CD4-positive, alpha-beta memory T cell (primary cell): ENCODE data around the gene ARMH4. TPM values are rescaled to one million over a fixed set of nuclear protein-coding genes. Genes with fewer than 3 reads are reported as not detected.
A peak's percentile ranks its signal among the peaks of the same experiment; 100 is the strongest.

Experiments
- CTCF ChIA-PET: fragments of 350-600 bp; sonication (Branson Sonifier 250); formaldehyde crosslinking; loops from one replicate; lab custom pipeline; 2021; ENCODE audit warnings: inconsistent platforms; ENCODE audit not compliant: partially characterized antibody; lab: Charles Lee
- POLR2A ChIA-PET: fragments of 350-600 bp; sonication (Branson Sonifier 250); formaldehyde crosslinking; loops from one replicate; lab custom pipeline; 2021; ENCODE audit not compliant: partially characterized antibody; lab: Charles Lee
- DNase-seq, 5 donors: peaks; one replicate each; pipeline versions ENCODE4 v3.0.0 to v3.0.0-alpha.2; 2020 to 2022; ENCODE audit warnings: mixed read lengths in 1 of 5
- H3K27ac ChIP-seq: one replicate; pipeline ENCODE4 v1.7.0; 2013; ENCODE audit warnings: low read depth, low read length
- H3K27me3 ChIP-seq: 2 replicates; pipeline ENCODE4 v1.7.0; 2013; ENCODE audit warnings: mild to moderate bottlenecking, low read length, moderate library complexity; ENCODE audit not compliant: insufficient read depth
- H3K36me3 ChIP-seq: 2 replicates; pipeline ENCODE4 v1.7.0; 2013; ENCODE audit warnings: mild to moderate bottlenecking, low read length, moderate library complexity; ENCODE audit not compliant: insufficient read depth
- H3K4me1 ChIP-seq: 2 replicates; pipeline ENCODE4 v1.7.0; 2013; ENCODE audit warnings: mild to moderate bottlenecking, low read length, moderate library complexity; ENCODE audit not compliant: insufficient read depth
- H3K4me3 ChIP-seq, 2 donors: one replicate each; pipeline ENCODE4 v1.7.0; 2013; ENCODE audit warnings: low read length in 2 of 2, mild to moderate bottlenecking in 1 of 2
- H3K9me3 ChIP-seq, 2 donors: one replicate each; pipeline ENCODE4 v1.7.0; 2013; ENCODE audit warnings: low read length in 2 of 2, control low read depth in 1 of 2; ENCODE audit not compliant: control insufficient read depth in 1 of 2
- H3K27ac Mint-ChIP-seq, 7 donors: one replicate each; pipeline ENCODE4 v1.8.0; 2020 to 2021; ENCODE audit warnings: mixed read lengths in 7 of 7, mild to moderate bottlenecking in 6 of 7, inconsistent platforms in 3 of 7, moderate library complexity in 3 of 7
- H3K27me3 Mint-ChIP-seq, 2 donors: one replicate each; pipeline ENCODE4 v1.8.0; 2020 to 2021; ENCODE audit warnings: mixed read lengths in 2 of 2
- H3K36me3 Mint-ChIP-seq, 2 donors: one replicate each; pipeline ENCODE4 v1.8.0; 2020 to 2021; ENCODE audit warnings: mixed read lengths in 2 of 2, inconsistent platforms in 1 of 2, mild to moderate bottlenecking in 1 of 2
- H3K4me1 Mint-ChIP-seq, 4 donors: one replicate each; pipeline ENCODE4 v1.8.0; 2020 to 2021; ENCODE audit warnings: mixed read lengths in 4 of 4, mild to moderate bottlenecking in 1 of 4
- H3K4me3 Mint-ChIP-seq, 8 donors: one replicate each; pipeline ENCODE4 v1.8.0; 2020 to 2021; ENCODE audit warnings: mixed read lengths in 8 of 8, mild to moderate bottlenecking in 7 of 8, moderate library complexity in 6 of 8, inconsistent platforms in 3 of 8
- H3K9me3 Mint-ChIP-seq, 8 donors: one replicate each; pipeline ENCODE4 v1.8.0; 2020 to 2021; ENCODE audit warnings: mixed read lengths in 8 of 8, mild to moderate bottlenecking in 5 of 8, inconsistent platforms in 3 of 8, moderate library complexity in 1 of 8
- intact Hi-C: fragments of 100-400 bp; cut with micrococcal nuclease; formaldehyde crosslinking; loops from one replicate; pipeline ENCODE4 v1.15.1; 2023
- polyA plus RNA-seq, 2 donors: library from polyadenylated mRNA; unstranded; fragments of 300-500 nt; fragmentation: Illumina TruSeq; gene quantifications; one replicate each; pipeline ENCODE4 v1.2.3, GENCODE V29; 2021
- total RNA-seq, 2 experiments: library from RNA; stranded (reverse); gene quantifications; one replicate each; pipeline ENCODE4 v1.2.3, GENCODE V29; 2021

Gene ARMH4
- total and polyA plus RNA-seq, 4 experiments from 2014 or later: not detected

DNA sequence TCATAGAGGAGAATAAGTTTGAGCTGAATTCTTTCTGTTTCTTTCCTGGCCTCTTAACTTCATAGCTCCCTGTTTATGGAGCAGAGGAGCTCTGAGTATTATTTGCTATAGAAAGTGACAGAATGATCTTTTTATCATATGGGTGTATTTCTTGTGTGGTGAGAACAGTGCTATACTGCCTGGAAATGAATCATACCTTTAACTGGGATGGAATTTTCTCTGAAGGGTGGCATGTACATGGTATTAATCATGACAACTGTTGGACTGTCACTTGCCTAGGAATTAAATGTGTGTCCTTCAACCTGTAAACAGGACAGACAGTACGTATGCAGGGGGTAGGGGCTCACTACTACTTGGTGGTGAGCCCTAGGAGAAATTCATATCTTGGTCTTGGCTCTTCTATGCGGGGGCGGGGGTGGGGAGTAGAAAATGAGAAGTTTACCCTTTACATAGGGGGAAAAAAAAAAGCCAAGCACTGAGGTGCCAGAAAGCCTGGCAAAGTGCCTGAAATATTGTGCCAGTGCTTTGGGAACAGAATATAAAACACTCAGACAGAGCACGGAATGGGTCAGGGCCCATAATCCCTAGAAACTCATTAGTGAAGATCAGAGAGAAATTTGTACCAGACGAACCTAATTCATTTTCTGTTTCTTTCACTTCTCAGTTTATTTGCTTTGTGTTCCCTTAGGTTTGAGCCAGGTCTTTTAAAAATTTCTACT lies 33.8 kb downstream of the ARMH4 start:
- Histone ChIP-seq H3K36me3 (no peaks in the 10 kb centered on the region), H3K4me3 (no peak overlapping the region), H3K27ac (no peak overlapping the region), H3K9me3 (no peaks in the 10 kb centered on the region), H3K4me1 (no peaks in the 10 kb centered on the region), H3K27me3 (no peaks in the 10 kb centered on the region)
- Mint-ChIP-seq H3K36me3 (no peaks in the 10 kb centered on the region), H3K4me3 (no peak overlapping the region), H3K9me3 (peaks cover 0 to 3% (median 0%) of the 10 kb centered on the region in 8 donors), H3K4me1 (no peaks in the 10 kb centered on the region), H3K27me3 (peaks cover 15 to 20% of the 10 kb centered on the region in 2 donors), H3K27ac (no peak overlapping the region)
- no peak for DNase-seq
- ChIA-PET CTCF (interaction anchor here (1.0 kb wide), 1 partner anchor 10 kb away, joined by 4 read pairs; no protein-coding TSS in a partner anchor), POLR2A (no interaction called here)
- intact Hi-C loops: no loop called here

- no peak for DNase-seq
- no peaks in the 10 kb centered on the region for H3K36me3 ChIP-seq
- H3K9me3 Mint-ChIP-seq: peaks cover 0 to 3% (median 0%) of the 10 kb centered on the region in 8 donors
- H3K9me3 ChIP-seq: no peaks in the 10 kb centered on the region
- no peak overlapping the region for H3K27ac Mint-ChIP-seq
- H3K27me3 Mint-ChIP-seq: peaks cover 7 to 11% of the 10 kb centered on the region in 2 donors
- no peaks in the 10 kb centered on the region for H3K4me1 Mint-ChIP-seq
- H3K4me1 ChIP-seq: no peaks in the 10 kb centered on the region
- no peaks in the 10 kb centered on the region for H3K36me3 Mint-ChIP-seq
- POLR2A ChIA-PET: no interaction called here
- intact Hi-C loops: no loop called here
- H3K4me3 ChIP-seq: no peak overlapping the region
- CTCF ChIA-PET: interaction anchor here (1.2 to 3.6 kb wide), 4 partner anchors 55 to 291 kb away, joined by 3 to 18 read pairs (median 6); partner anchors contain the start of gene TOMM20L
- no peak overlapping the region for H3K27ac ChIP-seq
- H3K27me3 ChIP-seq: no peaks in the 10 kb centered on the region
- H3K4me3 Mint-ChIP-seq: no peak overlapping the region
Observed at GRCh38 chr14:58109744-58110143, 42.3 kb downstream of the ARMH4 start.

DNA sequence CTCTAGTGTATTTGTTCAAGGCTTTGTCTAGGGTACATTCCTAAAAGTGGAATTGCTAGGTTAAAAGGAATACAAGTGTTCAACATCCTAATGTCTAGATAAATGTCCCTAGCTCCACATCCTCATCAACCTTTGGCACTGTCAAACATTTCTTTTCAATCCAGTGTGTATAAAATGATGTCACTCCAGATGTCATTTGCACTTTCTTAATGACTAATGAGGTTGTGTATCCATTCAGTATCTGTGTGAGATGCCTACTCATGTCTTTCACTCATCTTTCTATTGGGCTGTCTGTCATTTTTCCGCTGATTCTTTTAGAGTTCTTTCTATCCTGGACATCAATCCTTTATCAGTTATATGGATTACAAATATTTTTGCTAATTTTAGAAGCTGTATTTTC lies 43.3 kb downstream of the ARMH4 start:
- CTCF ChIA-PET: interaction anchor here (0.8 to 3.6 kb wide), 7 partner anchors 9 to 287 kb away, joined by 3 to 18 read pairs (median 4); partner anchors contain the start of gene TOMM20L
- no peaks in the 10 kb centered on the region for H3K9me3 ChIP-seq
- peaks cover 8 to 9% of the 10 kb centered on the region in 2 donors for H3K27me3 Mint-ChIP-seq

DNA sequence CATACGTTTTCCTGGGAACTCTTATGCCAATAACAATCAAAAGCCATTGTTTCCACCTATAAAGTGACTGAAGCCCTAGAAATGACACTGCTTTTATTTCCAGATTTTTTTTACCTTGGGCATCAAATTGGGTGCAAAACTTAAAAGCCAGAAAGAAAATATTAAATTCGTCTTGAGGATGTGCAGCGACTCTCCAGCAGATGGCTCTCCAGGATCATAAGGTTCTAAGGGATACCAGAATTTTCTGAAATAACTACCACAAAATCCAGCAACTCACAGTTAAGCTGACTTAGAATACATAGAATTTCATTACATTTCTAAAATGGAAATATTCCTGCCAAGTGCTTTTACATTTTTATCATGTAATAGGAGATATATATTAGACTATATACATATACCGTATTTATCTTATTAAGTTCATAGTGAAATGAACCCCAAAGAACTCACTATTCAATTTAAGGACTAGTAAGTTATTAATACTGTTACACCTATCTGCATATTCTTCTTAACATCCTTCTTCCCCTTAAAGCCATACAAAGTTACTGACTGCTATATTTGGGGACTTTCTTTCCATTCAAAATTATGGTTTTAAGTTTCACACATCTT lies 44.0 kb downstream of the ARMH4 start:
- H3K27me3 ChIP-seq: no peaks in the 10 kb centered on the region
- no peaks in the 10 kb centered on the region for H3K9me3 Mint-ChIP-seq
- H3K27ac Mint-ChIP-seq: peak overlapping the region in 1 of 7 donors; percentile 44
- intact Hi-C loops: loop anchor here (1.0 kb wide), 5 partner anchors 58 to 293 kb away; partner anchors contain the start of gene TOMM20L
- POLR2A ChIA-PET: no interaction called here
- H3K9me3 ChIP-seq: no peaks in the 10 kb centered on the region
- H3K36me3 ChIP-seq: no peaks in the 10 kb centered on the region
- no peak overlapping the region for H3K27ac ChIP-seq
- DNase-seq: peak; percentile 30 to 48 (median 38)
- H3K4me3 ChIP-seq: no peak overlapping the region
- no peaks in the 10 kb centered on the region for H3K36me3 Mint-ChIP-seq
- no peaks in the 10 kb centered on the region for H3K4me1 ChIP-seq
- peaks cover 10% of the 10 kb centered on the region in 2 donors for H3K27me3 Mint-ChIP-seq
- no peak overlapping the region for H3K4me3 Mint-ChIP-seq
- no peaks in the 10 kb centered on the region for H3K4me1 Mint-ChIP-seq
- CTCF ChIA-PET: interaction anchor here (1.2 to 3.6 kb wide), 3 partner anchors 10 to 288 kb away, joined by 4 to 18 read pairs (median 4); partner anchors contain the start of gene TOMM20L

More for the DNA sequence above, 43.3 kb downstream of the ARMH4 start:
- Histone ChIP-seq H3K4me3 (no peak overlapping the region), H3K27ac (no peak overlapping the region), H3K27me3 (no peaks in the 10 kb centered on the region), H3K36me3 (no peaks in the 10 kb centered on the region), H3K4me1 (no peaks in the 10 kb centered on the region)
- no peak for DNase-seq
- Mint-ChIP-seq H3K27ac (no peak overlapping the region), H3K4me3 (no peak overlapping the region), H3K9me3 (no peaks in the 10 kb centered on the region), H3K36me3 (no peaks in the 10 kb centered on the region), H3K4me1 (no peaks in the 10 kb centered on the region)
- POLR2A ChIA-PET: no interaction called here
- intact Hi-C loops: loop anchor here (1.0 kb wide), 5 partner anchors 58 to 293 kb away; partner anchors contain the start of gene TOMM20L

- POLR2A ChIA-PET: no interaction called here
- intact Hi-C loops: no loop called here
- H3K4me3 Mint-ChIP-seq: no peak overlapping the region
- no peaks in the 10 kb centered on the region for H3K4me1 ChIP-seq
- no peaks in the 10 kb centered on the region for H3K36me3 Mint-ChIP-seq
- no peaks in the 10 kb centered on the region for H3K9me3 Mint-ChIP-seq
- CTCF ChIA-PET: interaction anchor here (0.7 to 3.6 kb wide), 6 partner anchors 11 to 289 kb away, joined by 3 to 18 read pairs (median 4); partner anchors contain the start of gene TOMM20L
- H3K4me3 ChIP-seq: no peak overlapping the region
- no peaks in the 10 kb centered on the region for H3K4me1 Mint-ChIP-seq
- H3K27me3 ChIP-seq: no peaks in the 10 kb centered on the region
- H3K27ac ChIP-seq: no peak overlapping the region
- H3K27ac Mint-ChIP-seq: no peak overlapping the region
- peaks cover 10 to 11% of the 10 kb centered on the region in 2 donors for H3K27me3 Mint-ChIP-seq
- no peaks in the 10 kb centered on the region for H3K9me3 ChIP-seq
- no peak for DNase-seq
- H3K36me3 ChIP-seq: no peaks in the 10 kb centered on the region
Observed at GRCh38 chr14:58107041-58107440, 45.0 kb downstream of the ARMH4 start.

GRCh38 chr14:58106446-58106845 lies 45.6 kb downstream of the ARMH4 start:
- intact Hi-C loops: no loop called here
- Mint-ChIP-seq H3K27me3 (peaks cover 9% of the 10 kb centered on the region in 2 donors), H3K36me3 (no peaks in the 10 kb centered on the region), H3K27ac (no peak overlapping the region), H3K4me3 (no peak overlapping the region), H3K4me1 (no peaks in the 10 kb centered on the region), H3K9me3 (no peaks in the 10 kb centered on the region)
- H3K9me3 ChIP-seq: no peaks in the 10 kb centered on the region
- no peaks in the 10 kb centered on the region for H3K4me1 ChIP-seq
- no peaks in the 10 kb centered on the region for H3K36me3 ChIP-seq
- no peaks in the 10 kb centered on the region for H3K27me3 ChIP-seq
- ChIA-PET CTCF (interaction anchor here (0.9 to 3.6 kb wide), 5 partner anchors 11 to 289 kb away, joined by 3 to 18 read pairs (median 4); partner anchors contain the start of gene TOMM20L), POLR2A (no interaction called here)
- DNase-seq: no peak
- H3K4me3 ChIP-seq: no peak overlapping the region
- no peak overlapping the region for H3K27ac ChIP-seq

DNA sequence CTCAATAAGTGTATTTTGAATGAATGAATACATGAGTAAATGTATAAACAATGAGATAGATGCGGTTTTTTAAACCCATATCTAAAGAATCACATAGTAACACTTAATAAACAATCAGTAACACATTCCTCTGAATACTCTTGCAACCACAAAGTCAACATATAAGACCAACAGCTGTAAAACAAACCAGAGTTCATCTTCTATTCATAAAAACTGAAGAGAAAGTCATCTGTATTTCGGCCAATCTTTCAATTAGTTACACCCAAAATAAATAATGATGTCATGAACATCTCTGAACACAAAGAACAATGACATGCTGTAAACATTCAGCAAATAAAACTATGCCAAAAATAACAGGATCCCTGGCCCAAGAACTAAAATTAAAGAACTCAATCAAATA lies 47.2 kb downstream of the ARMH4 start:
- H3K27ac ChIP-seq: no peak overlapping the region
- Mint-ChIP-seq H3K27me3 (peaks cover 9% of the 10 kb centered on the region in 2 donors), H3K27ac (no peak overlapping the region), H3K4me3 (no peak overlapping the region), H3K9me3 (no peaks in the 10 kb centered on the region), H3K4me1 (no peaks in the 10 kb centered on the region), H3K36me3 (no peaks in the 10 kb centered on the region)
- H3K36me3 ChIP-seq: no peaks in the 10 kb centered on the region
- no peak for DNase-seq
- no peaks in the 10 kb centered on the region for H3K9me3 ChIP-seq
- intact Hi-C loops: no loop called here
- H3K27me3 ChIP-seq: no peaks in the 10 kb centered on the region
- CTCF ChIA-PET: no interaction called here
- H3K4me1 ChIP-seq: no peaks in the 10 kb centered on the region
- POLR2A ChIA-PET: no interaction called here
- no peak overlapping the region for H3K4me3 ChIP-seq
